Thymus (tissue), 14 donors: ENCODE data around the gene NXN. TPM values are rescaled to one million over a fixed set of nuclear protein-coding genes. Genes with fewer than 3 reads are reported as not detected.
A peak's percentile ranks its signal among the peaks of the same experiment; 100 is the strongest.

ENCODE experiments used
- DNase-seq, 9 donors: peaks; one replicate each; pipeline ENCODE4 v3.0.0-alpha.2; 2013; ENCODE audit warnings: low spot score in 9 of 9, low read depth in 6 of 9, missing footprints in 1 of 9
- H3K27ac ChIP-seq, 2 donors: one replicate each; pipeline ENCODE4 v1.5.1; 2013; ENCODE audit warnings: control low read depth in 1 of 2, low read depth in 1 of 2, low read length in 1 of 2, mild to moderate bottlenecking in 1 of 2, moderate library complexity in 1 of 2
- H3K27me3 ChIP-seq, 2 donors: one replicate each; pipeline ENCODE4 v1.5.1; 2013; ENCODE audit warnings: low read length in 1 of 2; ENCODE audit not compliant: control insufficient read depth in 2 of 2, insufficient read depth in 1 of 2
- H3K36me3 ChIP-seq, 2 donors: one replicate each; pipeline ENCODE4 v1.5.1; 2013; ENCODE audit warnings: low read length in 1 of 2, mild to moderate bottlenecking in 1 of 2, moderate library complexity in 1 of 2; ENCODE audit not compliant: control insufficient read depth in 2 of 2, insufficient read depth in 2 of 2
- H3K4me1 ChIP-seq, 2 donors: one replicate each; pipeline ENCODE4 v1.5.1; 2013; ENCODE audit warnings: low read length in 2 of 2; ENCODE audit not compliant: control insufficient read depth in 2 of 2, insufficient read depth in 2 of 2
- H3K4me3 ChIP-seq, 2 donors: one replicate each; pipeline ENCODE4 v1.5.1; 2013; ENCODE audit warnings: low read length in 2 of 2, control low read depth in 1 of 2, mild to moderate bottlenecking in 1 of 2
- H3K9me3 ChIP-seq, 2 donors: one replicate each; pipeline ENCODE4 v1.5.1; 2013; ENCODE audit warnings: low read length in 1 of 2, mild to moderate bottlenecking in 1 of 2; ENCODE audit not compliant: control insufficient read depth in 2 of 2, insufficient read depth in 1 of 2
- WGBS: extraction: QIAGEN DNeasy Blood & Tissue Kit; methylation state at CpG from one replicate; pipeline ENCODE4 v1.1.7; 2013; 5-methylcytosine and 5-hydroxymethylcytosine counted together
- long read RNA-seq, 10 donors: transcript quantifications; one replicate each; lab custom pipeline, GENCODE V29; 2026
- polyA plus RNA-seq: library from polyadenylated mRNA; stranded (reverse); fragments of 200-250 nt; gene quantifications from one replicate; pipeline ENCODE4 v1.2.3, GENCODE V29; 2013
- total RNA-seq: library from RNA; stranded (reverse); fragments of 120-200 nt; gene quantifications from one replicate; pipeline ENCODE4 v1.2.4, GENCODE V29; 2013
- donor health status: healthy.

Gene NXN
- 16.8 TPM for total RNA-seq
- polyA plus RNA-seq: 25.7 TPM
- long read RNA-seq, donor 1, partial matches to known transcripts: 0 of 2 reads
- long read RNA-seq, donor 1, other reads (novel, unspliced or antisense): 0 of 2 reads
- long read RNA-seq, donor 2: 0 reads
- long read RNA-seq, donor 3, transcript NXN-201 (8 exons, 3,036 nt): major isoform, 11 of 51 reads
- long read RNA-seq, donor 3, partial matches to known transcripts: 39 of 51 reads
- long read RNA-seq, donor 3, other reads (novel, unspliced or antisense): 0 of 51 reads
- long read RNA-seq, donor 4, transcript NXN-201 (8 exons, 3,036 nt): major isoform, 8 of 30 reads
- long read RNA-seq, donor 4, partial matches to known transcripts: 19 of 30 reads
- long read RNA-seq, donor 4, other reads (novel, unspliced or antisense): 0 of 30 reads
- long read RNA-seq, donor 5, transcript NXN-201 (8 exons, 3,036 nt): major isoform, 18 of 89 reads
- long read RNA-seq, donor 5, partial matches to known transcripts: 67 of 89 reads
- long read RNA-seq, donor 5, other reads (novel, unspliced or antisense): 0 of 89 reads
- long read RNA-seq, donor 6, transcript NXN-201 (8 exons, 3,036 nt): major isoform, 10 of 25 reads
- long read RNA-seq, donor 6, partial matches to known transcripts: 14 of 25 reads
- long read RNA-seq, donor 6, other reads (novel, unspliced or antisense): 0 of 25 reads
- long read RNA-seq, donor 7, partial matches to known transcripts: 55 of 60 reads
- long read RNA-seq, donor 7, other reads (novel, unspliced or antisense): 0 of 60 reads
- long read RNA-seq, donor 8, transcript NXN-201 (8 exons, 3,036 nt): major isoform, 5 of 6 reads
- long read RNA-seq, donor 8, partial matches to known transcripts: 0 of 6 reads
- long read RNA-seq, donor 8, other reads (novel, unspliced or antisense): 0 of 6 reads
- long read RNA-seq, donor 9, partial matches to known transcripts: 17 of 21 reads
- long read RNA-seq, donor 9, other reads (novel, unspliced or antisense): 0 of 21 reads
- long read RNA-seq, donor 10, transcript NXN-201 (8 exons, 3,036 nt): major isoform, 11 of 29 reads
- long read RNA-seq, donor 10, partial matches to known transcripts: 16 of 29 reads
- long read RNA-seq, donor 10, other reads (novel, unspliced or antisense): 0 of 29 reads

GRCh38 chr17:979539-980405 lies at the start of gene NXN:
NXN (minus strand) TSS chr17:979776.
- 2% methylated on average over 94 of the region's 94 CpGs for WGBS
- H3K27me3 ChIP-seq: peaks cover 26 to 44% of the 10 kb centered on the region in 2 donors
- DNase-seq: peak in 7 of 9 donors; percentile 42 to 79 (median 66)
- H3K4me3 ChIP-seq: peak within 1 kb of the TSS; percentile 41 to 73
- H3K27ac ChIP-seq: peak within 1 kb of the TSS; percentile 7 to 36
- no peaks in the 10 kb centered on the region for H3K36me3 ChIP-seq
- H3K4me1 ChIP-seq: peaks cover 10 to 13% of the 10 kb centered on the region in 2 donors
- peaks cover 0 to 4% of the 10 kb centered on the region in 2 donors for H3K9me3 ChIP-seq

DNA sequence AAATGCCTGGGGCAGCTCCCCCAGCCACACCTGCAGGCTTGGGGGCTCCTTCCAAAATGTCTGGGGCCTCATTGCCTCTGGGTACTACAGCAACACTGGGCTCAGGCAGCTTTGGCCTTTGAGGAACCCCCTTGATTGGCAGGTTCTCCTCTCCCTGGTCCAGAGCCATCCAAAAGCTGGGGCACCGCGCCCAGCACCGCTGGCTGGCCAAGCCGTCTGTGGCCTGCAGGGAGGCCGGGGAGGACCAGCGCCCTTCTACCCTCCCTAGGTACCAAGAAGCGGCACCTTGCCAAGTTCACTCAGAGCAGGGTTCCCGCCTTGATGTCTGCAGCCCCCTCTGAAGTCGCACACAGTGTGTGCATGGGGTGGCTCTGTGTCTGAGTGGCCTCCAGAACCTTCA lies 47.5 kb upstream of the NXN start:
- no peaks in the 10 kb centered on the region for H3K4me1 ChIP-seq
- H3K4me3 ChIP-seq: no peak overlapping the region
- DNase-seq: no peak
- 98% methylated on average over 9 of the region's 9 CpGs for WGBS
- H3K9me3 ChIP-seq: no peaks in the 10 kb centered on the region
- H3K36me3 ChIP-seq: peaks cover 0 to 14% of the 10 kb centered on the region in 2 donors
- H3K27ac ChIP-seq: no peak overlapping the region
- no peaks in the 10 kb centered on the region for H3K27me3 ChIP-seq

DNA sequence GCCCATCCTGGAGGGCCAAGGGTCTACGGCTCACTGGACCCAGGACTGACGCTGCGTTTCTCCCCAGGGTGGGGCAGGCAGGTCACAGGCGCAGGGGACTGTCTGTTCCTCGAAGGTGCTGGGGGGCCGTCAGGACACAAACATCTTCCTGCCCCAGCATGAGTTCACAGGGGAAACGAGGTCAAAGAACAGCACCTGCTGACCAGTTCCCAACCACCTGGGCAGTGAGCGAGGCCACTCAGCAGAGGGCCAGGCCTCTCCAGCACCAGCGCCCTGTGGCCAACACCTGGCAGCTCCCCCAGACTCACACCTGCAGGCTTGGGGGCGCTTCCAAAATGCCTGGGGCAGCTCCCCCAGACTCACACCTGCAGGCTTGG lies 47.0 kb upstream of the NXN start:
- Histone ChIP-seq H3K27me3 (no peaks in the 10 kb centered on the region), H3K27ac (no peak overlapping the region), H3K9me3 (no peaks in the 10 kb centered on the region), H3K36me3 (peaks cover 0 to 14% of the 10 kb centered on the region in 2 donors), H3K4me3 (no peak overlapping the region), H3K4me1 (no peaks in the 10 kb centered on the region)
- WGBS: 96% methylated on average over 10 of the region's 10 CpGs
- no peak for DNase-seq

- H3K4me1 ChIP-seq: no peaks in the 10 kb centered on the region
Observed at GRCh38 chr17:1025733-1026598, 46.4 kb upstream of the NXN start.

DNA sequence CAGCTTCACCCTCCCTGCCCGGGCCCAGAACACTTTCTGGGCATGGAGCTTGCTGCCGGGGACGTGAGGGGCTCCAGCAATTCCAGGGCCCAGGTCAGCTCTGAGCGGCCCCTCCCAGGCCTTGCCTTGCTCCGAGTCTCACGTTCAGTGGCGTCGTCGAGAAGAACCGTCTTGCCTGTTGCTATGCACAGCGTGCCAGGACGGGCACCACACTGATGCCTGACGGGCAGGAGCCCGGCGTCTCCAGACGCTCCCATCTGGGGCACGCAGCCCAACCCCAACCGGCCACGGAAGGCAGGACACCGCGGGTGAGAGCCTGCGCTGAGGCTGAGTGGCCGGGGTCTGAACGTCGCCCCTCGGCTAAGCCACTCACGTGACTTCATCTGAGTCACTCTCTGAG lies 44.5 kb upstream of the NXN start:
- no peaks in the 10 kb centered on the region for H3K4me1 ChIP-seq
- peaks cover 0 to 14% of the 10 kb centered on the region in 2 donors for H3K36me3 ChIP-seq
- H3K27me3 ChIP-seq: no peaks in the 10 kb centered on the region
- no peak for DNase-seq
- H3K9me3 ChIP-seq: no peaks in the 10 kb centered on the region
- 97% methylated on average over 27 of the region's 27 CpGs for whole genome bisulfite sequencing
- no peak overlapping the region for H3K27ac ChIP-seq
- H3K4me3 ChIP-seq: no peak overlapping the region

More at GRCh38 chr17:1025733-1026598, 46.4 kb upstream of the NXN start:
- DNase-seq: no peak
- no peak overlapping the region for H3K27ac ChIP-seq
- H3K9me3 ChIP-seq: no peaks in the 10 kb centered on the region
- H3K27me3 ChIP-seq: no peaks in the 10 kb centered on the region
- no peak overlapping the region for H3K4me3 ChIP-seq
- 97% methylated on average over 30 of the region's 30 CpGs for WGBS
- H3K36me3 ChIP-seq: peaks cover 0 to 14% of the 10 kb centered on the region in 2 donors

GRCh38 chr17:1022278-1023024 lies 42.9 kb upstream of the NXN start:
- no peak overlapping the region for H3K4me3 ChIP-seq
- H3K27me3 ChIP-seq: no peaks in the 10 kb centered on the region
- no peaks in the 10 kb centered on the region for H3K9me3 ChIP-seq
- no peak overlapping the region for H3K27ac ChIP-seq
- DNase-seq: no peak
- WGBS: 95% methylated on average over 32 of the region's 32 CpGs
- H3K36me3 ChIP-seq: peaks cover 0 to 10% of the 10 kb centered on the region in 2 donors
- no peaks in the 10 kb centered on the region for H3K4me1 ChIP-seq

GRCh38 chr17:1021147-1021546 lies 41.6 kb upstream of the NXN start:
- Histone ChIP-seq H3K36me3 (peaks cover 0 to 5% of the 10 kb centered on the region in 2 donors), H3K27me3 (no peaks in the 10 kb centered on the region), H3K9me3 (no peaks in the 10 kb centered on the region), H3K27ac (no peak overlapping the region), H3K4me1 (no peaks in the 10 kb centered on the region), H3K4me3 (no peak overlapping the region)
- DNase-seq: no peak
- WGBS: 97% methylated on average over 17 of the region's 17 CpGs
